CD4-positive, alpha-beta memory T cell (primary cell): Measurements from ENCODE around the gene MAN2B1. TPM values are rescaled to one million over a fixed set of nuclear protein-coding genes. Genes with fewer than 3 reads are reported as not detected.
"Not testable (repeated sequence)": the region's sequence is repeated elsewhere in the genome, so short reads cannot be mapped to it uniquely, and the experiment has no call there.

ENCODE experiments used
- CTCF ChIA-PET: fragments of 350-600 bp; sonication (Branson Sonifier 250); formaldehyde crosslinking; loops from one replicate; lab custom pipeline; 2021; ENCODE audit warnings: inconsistent platforms; ENCODE audit not compliant: partially characterized antibody; lab: Charles Lee
- POLR2A ChIA-PET: fragments of 350-600 bp; sonication (Branson Sonifier 250); formaldehyde crosslinking; loops from one replicate; lab custom pipeline; 2021; ENCODE audit not compliant: partially characterized antibody; lab: Charles Lee
- DNase-seq, 5 donors: peaks; one replicate each; pipeline versions ENCODE4 v3.0.0 to v3.0.0-alpha.2; 2020 to 2022; ENCODE audit warnings: mixed read lengths in 1 of 5
- H3K27ac ChIP-seq: one replicate; pipeline ENCODE4 v1.7.0; 2013; ENCODE audit warnings: low read depth, low read length
- H3K27me3 ChIP-seq: 2 replicates; pipeline ENCODE4 v1.7.0; 2013; ENCODE audit warnings: mild to moderate bottlenecking, low read length, moderate library complexity; ENCODE audit not compliant: insufficient read depth
- H3K36me3 ChIP-seq: 2 replicates; pipeline ENCODE4 v1.7.0; 2013; ENCODE audit warnings: mild to moderate bottlenecking, low read length, moderate library complexity; ENCODE audit not compliant: insufficient read depth
- H3K4me1 ChIP-seq: 2 replicates; pipeline ENCODE4 v1.7.0; 2013; ENCODE audit warnings: mild to moderate bottlenecking, low read length, moderate library complexity; ENCODE audit not compliant: insufficient read depth
- H3K4me3 ChIP-seq, 2 donors: one replicate each; pipeline ENCODE4 v1.7.0; 2013; ENCODE audit warnings: low read length in 2 of 2, mild to moderate bottlenecking in 1 of 2
- H3K9me3 ChIP-seq, 2 donors: one replicate each; pipeline ENCODE4 v1.7.0; 2013; ENCODE audit warnings: low read length in 2 of 2, control low read depth in 1 of 2; ENCODE audit not compliant: control insufficient read depth in 1 of 2
- H3K27ac Mint-ChIP-seq, 7 donors: one replicate each; pipeline ENCODE4 v1.8.0; 2020 to 2021; ENCODE audit warnings: mixed read lengths in 7 of 7, mild to moderate bottlenecking in 6 of 7, inconsistent platforms in 3 of 7, moderate library complexity in 3 of 7
- H3K27me3 Mint-ChIP-seq, 2 donors: one replicate each; pipeline ENCODE4 v1.8.0; 2020 to 2021; ENCODE audit warnings: mixed read lengths in 2 of 2
- H3K36me3 Mint-ChIP-seq, 2 donors: one replicate each; pipeline ENCODE4 v1.8.0; 2020 to 2021; ENCODE audit warnings: mixed read lengths in 2 of 2, inconsistent platforms in 1 of 2, mild to moderate bottlenecking in 1 of 2
- H3K4me1 Mint-ChIP-seq, 4 donors: one replicate each; pipeline ENCODE4 v1.8.0; 2020 to 2021; ENCODE audit warnings: mixed read lengths in 4 of 4, mild to moderate bottlenecking in 1 of 4
- H3K4me3 Mint-ChIP-seq, 8 donors: one replicate each; pipeline ENCODE4 v1.8.0; 2020 to 2021; ENCODE audit warnings: mixed read lengths in 8 of 8, mild to moderate bottlenecking in 7 of 8, moderate library complexity in 6 of 8, inconsistent platforms in 3 of 8
- H3K9me3 Mint-ChIP-seq, 8 donors: one replicate each; pipeline ENCODE4 v1.8.0; 2020 to 2021; ENCODE audit warnings: mixed read lengths in 8 of 8, mild to moderate bottlenecking in 5 of 8, inconsistent platforms in 3 of 8, moderate library complexity in 1 of 8
- intact Hi-C: fragments of 100-400 bp; cut with micrococcal nuclease; formaldehyde crosslinking; loops from one replicate; pipeline ENCODE4 v1.15.1; 2023
- polyA plus RNA-seq, 2 donors: library from polyadenylated mRNA; unstranded; fragments of 300-500 nt; fragmentation: Illumina TruSeq; gene quantifications; one replicate each; pipeline ENCODE4 v1.2.3, GENCODE V29; 2021
- total RNA-seq, 2 experiments: library from RNA; stranded (reverse); gene quantifications; one replicate each; pipeline ENCODE4 v1.2.3, GENCODE V29; 2021

The MAN2B1 gene
- total and polyA plus RNA-seq, 4 experiments from 2014 or later: 45.0 to 141 (median 106) TPM

DNA sequence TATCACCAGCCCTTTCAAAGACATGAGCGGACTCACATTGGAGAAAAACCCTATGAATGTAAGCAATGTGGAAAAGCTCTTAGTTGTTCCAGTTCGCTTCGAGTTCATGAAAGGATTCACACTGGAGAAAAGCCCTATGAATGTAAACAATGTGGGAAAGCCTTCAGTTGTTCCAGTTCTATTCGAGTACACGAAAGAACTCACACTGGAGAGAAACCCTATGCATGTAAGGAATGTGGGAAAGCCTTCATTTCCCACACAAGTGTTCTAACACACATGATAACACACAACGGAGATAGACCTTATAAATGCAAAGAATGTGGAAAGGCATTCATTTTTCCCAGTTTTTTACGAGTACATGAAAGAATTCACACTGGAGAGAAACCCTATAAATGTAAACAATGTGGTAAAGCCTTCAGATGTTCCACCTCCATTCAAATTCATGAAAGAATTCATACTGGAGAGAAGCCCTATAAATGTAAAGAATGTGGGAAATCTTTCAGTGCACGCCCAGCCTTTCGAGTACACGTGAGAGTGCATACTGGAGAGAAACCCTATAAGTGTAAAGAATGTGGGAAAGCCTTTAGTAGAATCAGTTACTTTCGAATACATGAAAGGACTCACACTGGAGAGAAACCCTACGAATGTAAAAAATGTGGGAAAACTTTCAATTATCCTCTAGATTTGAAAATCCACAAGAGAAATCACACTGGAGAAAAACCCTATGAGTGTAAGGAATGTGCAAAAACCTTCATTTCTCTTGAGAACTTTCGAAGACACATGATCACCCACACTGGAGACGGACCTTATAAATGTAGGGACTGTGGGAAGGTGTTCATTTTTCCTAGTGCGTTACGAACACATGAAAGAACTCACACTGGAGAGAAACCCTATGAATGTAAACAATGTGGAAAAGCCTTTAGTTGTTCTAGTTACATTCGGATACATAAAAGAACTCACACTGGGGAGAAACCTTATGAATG, 38.2 kb downstream of the MAN2B1 start:
- ChIA-PET POLR2A (no interaction called here), CTCF (no interaction called here)
- Mint-ChIP-seq H3K27me3 (no peaks in the 10 kb centered on the region), H3K9me3 (peaks cover 0 to 12% (median 4%) of the 10 kb centered on the region in 8 donors), H3K4me3 (no peak overlapping the region), H3K4me1 (peaks cover 0 to 5% (median 2%) of the 10 kb centered on the region in 4 donors), H3K36me3 (peaks cover 39 to 45% of the 10 kb centered on the region in 2 donors), H3K27ac (no peak overlapping the region)
- H3K4me3 ChIP-seq: no peak overlapping the region
- intact Hi-C loops: no loop called here
- H3K27me3 ChIP-seq: no peaks in the 10 kb centered on the region
- H3K36me3 ChIP-seq: peaks cover 28% of the 10 kb centered on the region
- H3K27ac ChIP-seq: no peak overlapping the region
- H3K4me1 ChIP-seq: no peaks in the 10 kb centered on the region
- H3K9me3 ChIP-seq: peaks cover 3 to 4% of the 10 kb centered on the region in 2 donors
- no peak for DNase-seq

DNA sequence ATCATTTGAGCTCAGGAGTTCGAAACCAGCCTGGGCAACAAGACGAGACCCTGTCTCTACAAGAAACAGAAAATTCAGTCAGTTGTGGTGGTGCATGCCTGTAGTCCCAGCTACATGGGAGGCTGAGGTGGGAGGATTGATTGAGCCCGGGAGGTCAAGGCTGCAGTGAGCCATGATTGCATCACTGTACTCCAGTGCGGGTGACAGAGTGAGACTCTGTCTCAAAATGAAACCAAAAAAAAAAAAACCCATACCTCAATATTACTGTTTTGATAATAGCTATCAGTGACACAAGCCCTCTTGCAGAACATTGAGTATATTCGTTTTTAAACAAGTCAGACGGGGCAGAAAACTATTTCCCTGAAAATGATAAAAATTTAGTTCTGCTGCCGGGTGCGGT, 39.6 kb downstream of the MAN2B1 start:
- peaks cover 42 to 49% of the 10 kb centered on the region in 2 donors for H3K36me3 Mint-ChIP-seq
- peaks cover 0 to 12% (median 4%) of the 10 kb centered on the region in 8 donors for H3K9me3 Mint-ChIP-seq
- intact Hi-C loops: no loop called here
- Histone ChIP-seq H3K36me3 (peaks cover 28% of the 10 kb centered on the region), H3K4me1 (no peaks in the 10 kb centered on the region), H3K4me3 (no peak overlapping the region), H3K9me3 (peaks cover 3 to 4% of the 10 kb centered on the region in 2 donors), H3K27ac (no peak overlapping the region), H3K27me3 (no peaks in the 10 kb centered on the region)
- ChIA-PET POLR2A (interaction anchor here (1.2 kb wide), 1 partner anchor 69 kb away, joined by 3 read pairs; the partner anchor contains the start of gene FBXW9), CTCF (interaction anchor here (1.2 kb wide), 1 partner anchor 13 kb away, joined by 3 read pairs; no protein-coding TSS in a partner anchor)
- peaks cover 0 to 7% (median under 1%) of the 10 kb centered on the region in 4 donors for H3K4me1 Mint-ChIP-seq
- peak overlapping the region in 1 of 7 donors; percentile 75 for H3K27ac Mint-ChIP-seq
- no peak for DNase-seq
- no peaks in the 10 kb centered on the region for H3K27me3 Mint-ChIP-seq
- no peak overlapping the region for H3K4me3 Mint-ChIP-seq

DNA sequence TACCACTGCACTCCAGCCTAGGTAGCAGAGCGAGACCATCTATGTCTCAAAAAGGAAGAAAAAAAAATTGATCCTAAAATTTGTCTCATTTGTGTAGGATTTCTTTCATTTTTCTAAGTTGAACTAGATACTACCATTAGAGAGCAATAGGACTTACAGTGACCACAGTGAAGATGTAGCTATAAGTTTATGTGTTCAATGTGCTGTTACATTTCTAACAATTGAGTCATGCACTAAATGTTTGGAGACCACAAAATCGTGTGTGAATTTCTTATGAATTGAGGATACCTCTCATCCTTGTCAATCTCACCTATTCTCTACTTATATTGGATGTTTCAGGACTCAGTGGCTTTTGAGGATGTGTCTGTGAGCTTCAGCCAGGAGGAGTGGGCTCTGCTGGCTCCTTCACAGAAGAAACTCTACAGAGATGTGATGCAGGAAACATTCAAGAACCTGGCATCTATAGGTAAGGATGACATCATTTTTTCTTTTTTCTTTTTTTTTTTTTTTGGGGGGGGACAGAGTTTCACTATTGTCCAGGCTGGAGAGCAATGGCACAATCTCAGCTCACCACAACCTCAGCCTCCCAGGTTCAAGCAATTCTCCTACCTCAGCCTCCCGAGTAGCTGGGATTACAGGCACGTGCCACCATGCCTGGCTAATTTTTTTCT, 43.0 kb downstream of the MAN2B1 start:
- peaks cover 18% of the 10 kb centered on the region for H3K36me3 ChIP-seq
- peaks cover 9 to 16% (median 15%) of the 10 kb centered on the region in 4 donors for H3K4me1 Mint-ChIP-seq
- H3K36me3 Mint-ChIP-seq: peaks cover 29 to 36% of the 10 kb centered on the region in 2 donors
- no peak overlapping the region for H3K4me3 ChIP-seq
- peaks cover 0 to 9% (median 3%) of the 10 kb centered on the region in 8 donors for H3K9me3 Mint-ChIP-seq
- H3K27me3 ChIP-seq: no peaks in the 10 kb centered on the region
- DNase-seq: no peak
- no peak overlapping the region for H3K4me3 Mint-ChIP-seq
- H3K4me1 ChIP-seq: peaks cover 12% of the 10 kb centered on the region
- CTCF ChIA-PET: interaction anchor here (1.2 kb wide), 1 partner anchor 16 kb away, joined by 7 read pairs; no protein-coding TSS in a partner anchor
- H3K9me3 ChIP-seq: peaks cover 3 to 4% of the 10 kb centered on the region in 2 donors
- peak overlapping the region in 2 of 7 donors; percentile 23 to 48 for H3K27ac Mint-ChIP-seq
- H3K27ac ChIP-seq: no peak overlapping the region
- POLR2A ChIA-PET: interaction anchor here (1.1 kb wide), 1 partner anchor 9 kb away, joined by 3 read pairs; no protein-coding TSS in a partner anchor
- H3K27me3 Mint-ChIP-seq: no peaks in the 10 kb centered on the region
- intact Hi-C loops: no loop called here

DNA sequence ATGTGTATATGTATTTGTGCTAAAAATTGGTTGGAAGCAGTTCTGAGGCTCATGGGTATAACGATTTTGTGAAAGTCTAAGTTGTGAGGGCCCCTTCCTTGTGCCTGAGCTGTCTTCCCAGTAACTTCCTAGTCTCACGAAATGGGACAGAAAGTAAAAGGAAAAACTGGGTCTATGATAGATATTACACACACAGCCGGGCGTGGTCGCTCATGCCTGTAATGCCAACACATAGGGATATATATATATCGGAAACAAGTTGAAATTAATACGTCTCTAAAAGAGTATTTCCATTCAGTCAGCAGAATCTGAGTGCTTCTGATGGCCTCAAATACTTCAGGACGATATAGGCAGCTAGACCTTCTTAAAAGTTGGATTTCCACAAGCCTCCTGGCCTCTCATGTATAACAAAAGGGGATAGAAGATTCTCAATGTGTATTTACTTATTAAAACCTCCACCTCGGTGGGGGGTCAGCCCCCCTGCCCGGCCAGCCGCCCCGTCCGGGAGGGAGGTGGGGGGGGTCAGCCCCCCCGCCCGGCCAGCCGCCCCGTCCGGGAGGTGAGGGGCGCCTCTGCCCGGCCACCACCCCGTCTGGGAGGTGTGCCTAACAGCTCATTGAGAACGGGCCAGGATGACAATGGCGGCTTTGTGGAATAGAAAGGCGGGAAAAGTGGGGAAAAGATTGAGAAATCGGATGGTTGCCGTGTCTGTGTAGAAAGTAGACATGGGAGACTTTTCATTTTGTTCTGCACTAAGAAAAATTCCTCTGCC, 45.1 kb downstream of the MAN2B1 start:
- H3K27me3 Mint-ChIP-seq, H3K4me3 ChIP-seq, DNase-seq, H3K9me3 Mint-ChIP-seq, H3K9me3 ChIP-seq, H3K27me3 ChIP-seq, H3K27ac ChIP-seq, POLR2A ChIA-PET, H3K4me3 Mint-ChIP-seq, intact Hi-C loops, H3K36me3 ChIP-seq: not testable (repeated sequence)
- CTCF ChIA-PET: interaction anchor here (1.2 kb wide), 1 partner anchor 18 kb away, joined by 5 read pairs; no protein-coding TSS in a partner anchor
- peak overlapping the region in 3 of 7 donors; percentile 22 to 48 (median 27) for H3K27ac Mint-ChIP-seq
- peaks cover 25% of the 10 kb centered on the region for H3K4me1 ChIP-seq
- H3K36me3 Mint-ChIP-seq: peaks cover 16 to 19% of the 10 kb centered on the region in 2 donors
- peaks cover 11 to 25% (median 19%) of the 10 kb centered on the region in 4 donors for H3K4me1 Mint-ChIP-seq

DNA sequence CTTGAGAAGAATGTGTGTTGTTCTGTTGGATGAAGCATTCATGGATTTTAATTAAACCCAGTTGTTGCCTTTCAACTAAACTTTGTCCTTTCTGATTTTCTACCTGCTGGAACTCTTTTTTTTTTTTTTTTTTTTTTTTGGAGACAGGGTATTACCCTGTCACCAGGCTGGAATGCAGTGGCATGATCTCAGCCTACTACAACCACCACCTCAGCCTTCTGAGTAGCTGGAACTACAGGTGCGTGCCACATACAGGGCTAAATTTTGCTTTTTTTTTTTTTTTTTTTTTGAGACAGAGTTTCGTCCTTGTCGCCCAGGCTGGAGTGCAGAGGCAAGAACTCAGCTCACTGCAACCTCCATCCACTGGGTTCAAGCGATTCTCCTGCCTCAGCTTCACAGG, 48.9 kb downstream of the MAN2B1 start:
- H3K4me3 Mint-ChIP-seq: no peak overlapping the region
- peaks cover 29 to 58% (median 41%) of the 10 kb centered on the region in 4 donors for H3K4me1 Mint-ChIP-seq
- H3K27me3 ChIP-seq: no peaks in the 10 kb centered on the region
- H3K36me3 ChIP-seq: no peaks in the 10 kb centered on the region
- no peak for DNase-seq
- intact Hi-C loops: no loop called here
- H3K27ac ChIP-seq: no peak overlapping the region
- no peaks in the 10 kb centered on the region for H3K9me3 ChIP-seq
- peaks cover 62% of the 10 kb centered on the region for H3K4me1 ChIP-seq
- ChIA-PET POLR2A (no interaction called here), CTCF (interaction anchor here (0.6 to 1.4 kb wide), 3 partner anchors 14 to 1781 kb away, joined by 3 read pairs; partner anchors contain the start of gene TMED1)
- no peaks in the 10 kb centered on the region for H3K27me3 Mint-ChIP-seq
- no peak overlapping the region for H3K27ac Mint-ChIP-seq
- no peak overlapping the region for H3K4me3 ChIP-seq
- peaks cover 9 to 20% of the 10 kb centered on the region in 2 donors for H3K36me3 Mint-ChIP-seq
- H3K9me3 Mint-ChIP-seq: no peaks in the 10 kb centered on the region

DNA sequence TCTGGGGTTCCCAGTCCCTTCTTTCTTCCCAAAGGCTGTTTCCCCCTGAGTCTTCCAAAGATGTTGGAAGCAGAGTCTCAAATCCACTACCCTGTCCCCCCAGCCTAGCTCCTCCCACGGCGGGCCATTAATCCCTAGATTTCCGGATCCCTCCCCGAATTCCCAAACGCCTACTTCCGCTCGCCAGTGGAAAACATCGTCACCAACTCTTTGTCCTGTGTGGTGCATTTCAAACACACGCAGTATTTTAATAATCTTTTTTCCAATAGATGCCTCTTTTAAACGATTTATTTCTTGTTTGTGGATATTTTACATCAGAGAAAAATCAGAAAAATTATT, 55.2 kb downstream of the MAN2B1 start:
- Mint-ChIP-seq H3K27me3 (no peaks in the 10 kb centered on the region), H3K4me3 (peak overlapping the region; percentile 99 to 100 (median 100)), H3K4me1 (peaks cover 26 to 65% (median 40%) of the 10 kb centered on the region in 4 donors), H3K27ac (peak overlapping the region; percentile 93 to 100 (median 100)), H3K9me3 (no peaks in the 10 kb centered on the region), H3K36me3 (peaks cover 9 to 22% of the 10 kb centered on the region in 2 donors)
- ChIA-PET POLR2A (interaction anchor here (0.9 to 2.6 kb wide), 10 partner anchors 10 to 122 kb away, joined by 3 to 15 read pairs (median 5); partner anchors contain the start of genes DHPS, MAN2B1, WDR83 and ZNF564), CTCF (interaction anchor here (0.7 to 1.5 kb wide), 4 partner anchors 29 to 70 kb away, joined by 3 to 6 read pairs (median 4); partner anchors contain the start of gene DHPS)
- no peaks in the 10 kb centered on the region for H3K27me3 ChIP-seq
- H3K27ac ChIP-seq: peak overlapping the region; percentile 88
- peak overlapping the region; percentile 89 to 100 for H3K4me3 ChIP-seq
- no peaks in the 10 kb centered on the region for H3K9me3 ChIP-seq
- intact Hi-C loops: loop anchor here (2.0 to 5.0 kb wide), 3 partner anchors 55 to 114 kb away; partner anchors contain the start of genes DHPS, MAN2B1 and WDR83
- H3K36me3 ChIP-seq: no peaks in the 10 kb centered on the region
- no peak for DNase-seq
- peaks cover 63% of the 10 kb centered on the region for H3K4me1 ChIP-seq
